SIG-M5 (cell line): ENCODE data around the gene ESR2.
"Not testable (repeated sequence)": the region's sequence is repeated elsewhere in the genome, so short reads cannot be mapped to it uniquely, and the experiment has no call there.

Experiments
- DNase-seq: peaks from one replicate; lab custom pipeline; 2025; lab: John Stamatoyannopoulos, UW

The ESR2 gene

DNA sequence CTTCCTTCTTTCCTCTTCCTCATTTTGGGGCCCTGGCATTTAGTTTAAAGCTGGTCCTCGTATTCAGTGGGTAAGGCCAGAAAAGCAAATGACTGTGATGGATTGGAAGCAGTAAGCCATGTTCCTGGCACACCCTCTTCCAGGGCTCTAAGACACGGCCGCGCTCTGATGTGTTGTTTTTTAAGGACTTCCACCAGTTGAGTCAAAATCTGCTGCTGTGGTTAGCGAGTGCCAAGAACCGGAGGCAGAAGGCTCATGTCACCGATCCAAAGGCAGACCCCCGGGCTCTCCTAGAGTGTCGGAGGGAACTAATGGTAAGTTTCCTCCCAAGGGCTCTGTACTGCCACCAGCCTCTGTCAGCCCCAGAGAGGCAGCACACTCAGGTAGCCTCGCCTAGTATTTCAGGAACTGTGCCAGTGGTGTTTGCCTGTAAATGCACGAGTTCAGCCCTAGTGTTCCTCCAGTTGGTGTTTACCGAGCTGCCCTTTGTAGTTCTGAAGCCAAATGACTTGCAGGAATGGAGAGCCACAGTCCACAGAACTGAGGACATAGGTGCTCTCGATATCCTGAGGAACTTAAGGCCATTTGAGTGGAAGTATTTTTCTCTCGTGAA lies 72.7 kb downstream of the ESR2 start:
- no peak for DNase-seq

DNA sequence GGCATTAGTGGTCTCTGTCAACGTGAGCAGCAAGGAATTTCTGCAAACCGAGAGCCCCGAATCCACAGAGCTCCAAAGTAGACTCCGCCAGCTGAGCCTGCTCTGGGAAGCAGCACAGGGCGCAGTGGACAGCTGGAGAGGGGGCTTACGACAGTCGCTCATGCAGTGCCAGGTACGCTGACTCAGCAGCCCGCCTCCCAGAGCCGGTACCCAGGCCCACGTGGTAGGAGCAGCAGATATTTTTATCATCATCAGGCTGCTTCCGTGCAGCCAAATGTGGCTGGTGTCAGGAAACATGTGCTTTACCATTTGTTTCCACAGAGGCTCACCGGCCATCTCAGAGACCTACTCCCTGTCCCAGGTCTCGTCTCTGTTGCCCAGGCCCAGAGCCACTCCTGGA lies 73.7 kb downstream of the ESR2 start:
- no peak for DNase-seq

DNA sequence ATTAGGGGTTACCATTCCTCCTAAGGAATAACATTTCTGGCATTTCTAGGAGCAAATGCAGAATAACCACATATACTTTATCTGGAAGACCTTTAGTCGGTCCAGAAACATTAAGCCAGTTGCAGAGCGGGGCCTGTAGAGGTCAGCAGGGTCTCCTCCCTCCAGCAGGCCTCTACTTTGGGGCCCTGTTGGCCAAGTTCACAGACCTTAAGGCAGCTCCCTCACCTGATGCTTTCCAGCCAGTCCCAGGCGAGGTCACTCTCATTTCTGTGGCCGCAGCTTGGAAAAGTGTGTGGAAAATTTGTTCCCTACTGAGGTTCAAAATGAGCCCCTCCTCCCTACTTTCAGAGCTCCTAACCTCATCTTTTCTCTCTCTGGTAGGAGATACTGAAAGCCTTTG lies 74.1 kb downstream of the ESR2 start:
- no peak for DNase-seq

DNA sequence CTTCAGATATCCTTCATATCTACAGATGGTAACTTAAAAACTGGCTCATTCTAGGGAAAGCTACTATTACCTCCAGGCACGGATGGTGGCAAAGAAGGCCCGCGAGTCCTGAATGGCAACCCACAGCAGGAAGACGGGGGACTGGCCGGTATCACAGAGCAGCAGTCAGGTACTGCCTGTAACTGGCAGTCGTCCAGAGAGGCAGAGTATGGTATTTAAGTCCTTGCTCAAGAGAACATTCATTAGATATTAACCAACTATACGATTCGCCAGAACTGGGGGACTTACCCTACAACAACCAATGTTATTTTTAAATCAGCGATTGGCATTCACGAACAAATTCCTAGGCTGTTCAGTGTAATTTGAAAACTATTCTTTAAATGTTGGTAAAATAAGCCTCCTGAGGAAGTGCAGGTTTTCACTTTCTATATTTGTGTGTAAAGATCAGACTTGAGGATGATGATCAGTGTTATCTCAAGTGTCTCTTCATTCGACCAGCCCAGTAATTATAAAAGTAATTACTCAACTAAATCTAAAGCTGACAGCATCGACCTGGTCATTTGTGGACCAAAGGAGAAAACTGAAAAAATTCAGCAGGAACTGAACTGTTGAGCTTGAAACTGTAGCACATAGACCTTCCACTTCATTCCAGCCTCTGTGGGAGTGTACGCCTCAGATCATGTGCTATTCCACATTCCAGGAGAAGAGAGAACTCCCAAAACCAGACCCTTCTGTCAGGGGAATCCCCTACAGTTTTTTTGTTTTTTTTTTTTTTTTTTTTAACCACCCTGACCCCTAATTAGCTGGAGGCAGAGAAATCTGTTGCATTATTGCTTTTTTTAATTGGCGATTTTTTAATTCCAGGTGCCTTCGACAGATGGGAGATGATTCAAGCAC lies 75.6 kb downstream of the ESR2 start:
- DNase-seq, result no peak

DNA sequence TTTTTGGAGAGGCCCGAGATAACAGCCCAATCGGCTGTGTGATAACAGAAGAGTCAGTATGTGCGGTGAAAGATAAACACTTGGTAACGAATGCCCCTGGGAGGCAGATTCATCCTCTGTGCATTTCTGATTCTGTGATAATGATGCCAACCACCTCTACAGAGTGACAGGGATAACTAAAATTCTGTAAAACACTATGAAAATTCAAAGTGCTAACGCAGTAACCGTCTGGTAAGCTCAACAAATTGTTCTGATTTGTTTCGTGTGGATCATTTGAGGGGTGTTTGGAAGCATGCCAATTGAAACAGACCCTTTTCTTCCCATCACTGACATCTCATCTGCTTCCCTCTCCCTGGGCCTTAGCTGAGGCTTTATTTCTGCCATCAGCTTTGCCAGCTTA lies 76.3 kb downstream of the ESR2 start:
- DNase-seq, result no peak

DNA sequence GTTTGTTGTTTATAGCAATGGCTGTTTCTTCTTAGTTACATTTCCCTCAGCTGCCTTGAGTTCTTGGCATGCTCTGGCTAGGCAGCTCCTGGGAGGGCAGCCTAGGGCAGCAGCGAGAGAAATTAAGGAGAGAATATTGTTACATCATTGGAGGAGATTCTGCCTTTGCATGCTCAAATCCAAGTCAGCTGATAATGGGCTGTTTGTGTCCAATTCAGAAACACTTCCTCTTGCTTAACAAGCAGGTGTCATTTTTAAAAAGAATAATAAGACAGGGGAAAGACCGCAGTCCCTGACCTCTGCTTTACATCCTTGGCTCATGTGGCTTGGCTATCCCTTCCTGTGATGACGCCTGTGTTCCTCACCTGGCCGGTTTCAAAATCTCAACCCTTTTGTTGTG lies 76.9 kb downstream of the ESR2 start:
- no peak for DNase-seq

DNA sequence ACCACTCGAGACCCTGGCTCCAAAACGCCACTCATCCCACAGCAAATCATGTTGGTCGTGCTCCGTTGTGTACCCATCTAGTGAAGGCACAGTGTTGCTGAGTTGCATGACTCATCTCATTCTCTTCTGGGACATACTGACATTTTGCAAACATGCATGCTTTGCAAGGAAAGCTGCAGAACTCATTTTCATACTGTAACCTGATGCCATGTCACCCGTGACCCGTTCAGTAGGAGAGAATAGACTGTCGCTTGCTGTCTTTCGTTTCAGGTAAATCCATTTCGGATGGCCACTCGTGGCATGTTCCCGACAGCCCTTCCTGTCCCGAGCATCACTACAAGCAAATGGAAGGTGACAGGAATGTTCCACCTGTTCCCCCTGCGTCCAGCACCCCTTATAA lies 78.2 kb downstream of the ESR2 start:
- no peak for DNase-seq

DNA sequence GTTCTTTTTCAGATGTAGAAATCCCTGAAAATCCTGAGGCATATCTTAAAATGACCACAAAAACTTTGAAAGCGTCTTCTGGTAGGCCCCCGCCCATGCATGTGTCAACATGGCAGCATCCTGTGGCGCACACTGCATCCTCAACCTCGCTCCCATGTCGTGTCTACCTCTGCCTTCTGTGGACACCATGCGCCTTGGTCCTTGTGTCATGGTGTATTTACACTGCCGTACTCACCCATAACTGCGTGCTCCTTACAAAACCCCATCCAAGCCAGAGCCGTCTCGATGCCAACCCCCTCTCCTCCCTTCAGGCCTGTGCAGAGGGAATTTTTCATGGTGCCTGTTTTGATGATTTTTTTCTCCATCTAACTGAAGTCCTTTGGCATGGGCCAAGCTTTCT lies 78.9 kb downstream of the ESR2 start:
- no peak for DNase-seq

DNA sequence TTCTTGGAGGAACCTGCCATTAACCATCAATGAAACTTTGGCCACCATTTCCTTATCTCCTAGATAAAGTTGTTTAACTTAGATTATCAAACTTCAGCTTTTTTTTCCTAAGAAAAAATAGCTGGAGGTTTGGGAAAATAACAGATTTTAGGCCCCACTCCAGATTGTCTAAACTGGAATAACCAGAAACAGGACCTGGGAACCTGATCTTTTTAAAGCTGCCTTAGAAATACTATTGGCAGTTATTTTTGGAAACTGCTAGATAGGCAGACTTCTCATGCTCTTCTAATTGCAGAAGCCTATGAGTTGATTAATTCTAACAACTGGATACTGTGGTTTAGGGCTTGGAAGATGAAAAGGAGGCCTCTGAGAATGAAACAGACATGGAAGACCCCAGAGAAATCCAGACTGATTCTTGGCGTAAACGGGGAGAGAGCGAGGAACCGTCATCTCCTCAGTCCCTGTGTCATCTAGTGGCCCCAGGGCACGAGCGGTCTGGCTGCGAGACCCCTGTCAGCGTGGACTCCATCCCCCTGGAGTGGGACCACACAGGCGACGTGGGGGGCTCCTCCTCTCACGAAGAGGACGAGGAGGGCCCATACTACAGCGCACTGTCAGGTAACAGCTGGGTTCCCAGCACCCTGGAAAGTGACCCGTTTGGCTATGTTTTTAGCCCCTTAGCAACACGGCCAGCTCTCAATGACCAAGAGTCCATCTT lies 80.2 kb downstream of the ESR2 start:
- no peak for DNase-seq

DNA sequence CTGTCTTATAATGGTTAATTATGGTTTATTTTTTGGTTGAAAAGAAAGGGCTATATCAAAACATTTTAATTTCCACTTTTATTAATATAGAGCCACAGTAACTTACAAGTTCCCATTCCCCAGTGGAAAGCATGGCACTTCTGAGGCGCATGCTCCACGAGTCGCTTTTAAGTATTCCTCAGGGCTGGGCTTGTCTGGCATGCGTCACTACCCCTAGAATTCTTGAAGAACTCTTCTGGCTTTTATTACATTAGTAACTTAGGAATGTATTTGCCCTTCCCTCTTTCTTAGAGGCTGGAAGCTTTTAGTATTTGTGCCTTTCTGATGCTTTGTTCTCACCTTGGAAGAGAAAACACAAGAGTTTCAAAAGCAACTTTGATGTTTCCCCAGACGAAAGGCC lies 81.1 kb downstream of the ESR2 start:
- no peak for DNase-seq

DNA sequence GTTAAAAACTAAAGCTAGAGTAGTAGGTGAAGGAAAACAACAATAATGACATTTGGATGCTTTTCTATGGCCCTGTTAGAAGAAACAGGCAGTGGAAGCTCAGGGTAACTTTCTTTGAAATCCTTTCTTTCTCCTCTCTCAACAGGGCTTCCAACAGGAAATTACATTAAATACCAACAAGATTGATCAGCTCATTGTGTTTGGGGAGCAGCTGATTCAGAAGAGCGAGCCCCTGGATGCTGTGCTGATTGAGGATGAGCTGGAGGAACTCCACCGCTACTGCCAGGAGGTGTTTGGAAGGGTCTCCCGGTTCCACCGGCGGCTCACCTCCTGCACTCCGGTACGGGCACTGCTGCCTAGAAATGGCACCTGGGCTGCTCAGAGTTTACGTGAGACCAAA lies 81.5 kb downstream of the ESR2 start:
- DNase-seq, result no peak

DNA sequence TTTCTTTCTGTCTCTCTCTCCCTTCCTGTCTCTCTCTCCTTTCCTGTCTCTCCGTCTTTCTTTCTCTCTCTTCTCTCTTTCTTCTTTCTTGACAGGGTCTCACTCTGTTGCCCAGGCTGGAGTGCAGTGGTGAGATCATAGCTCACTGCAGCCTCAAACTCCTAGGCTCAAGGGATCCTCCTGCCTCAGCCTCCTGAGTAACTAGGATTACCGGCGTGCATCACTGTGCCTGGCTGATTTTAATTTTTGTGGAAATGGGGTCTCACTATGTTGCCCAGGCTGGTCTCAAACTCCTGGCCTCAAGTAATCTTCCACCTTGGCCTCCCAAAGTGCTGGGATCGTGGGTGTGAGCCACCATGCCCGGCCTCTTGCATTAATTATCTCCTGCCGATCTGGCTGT lies 83.3 kb downstream of the ESR2 start:
- DNase-seq, result not testable (repeated sequence)

DNA sequence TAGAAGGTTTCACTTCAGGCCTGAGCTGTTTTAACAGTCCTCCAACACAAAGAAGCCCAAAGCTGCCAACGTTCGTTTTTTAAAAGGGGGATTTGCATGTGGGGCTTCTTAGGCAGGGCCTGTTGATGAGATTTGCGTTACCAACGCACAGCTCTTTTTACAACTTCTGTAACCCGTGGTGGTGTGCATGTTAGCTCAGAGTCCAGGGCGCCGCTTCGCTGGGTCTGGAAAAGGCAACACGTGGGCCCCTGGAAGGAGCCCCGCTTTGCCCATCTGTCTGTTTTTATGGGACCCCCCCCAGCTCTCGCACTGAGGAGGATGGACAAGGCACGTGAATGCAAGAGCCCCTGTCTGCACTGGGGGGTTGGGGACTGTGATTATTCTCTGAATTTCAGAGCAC lies 84.0 kb downstream of the ESR2 start:
- no peak for DNase-seq

DNA sequence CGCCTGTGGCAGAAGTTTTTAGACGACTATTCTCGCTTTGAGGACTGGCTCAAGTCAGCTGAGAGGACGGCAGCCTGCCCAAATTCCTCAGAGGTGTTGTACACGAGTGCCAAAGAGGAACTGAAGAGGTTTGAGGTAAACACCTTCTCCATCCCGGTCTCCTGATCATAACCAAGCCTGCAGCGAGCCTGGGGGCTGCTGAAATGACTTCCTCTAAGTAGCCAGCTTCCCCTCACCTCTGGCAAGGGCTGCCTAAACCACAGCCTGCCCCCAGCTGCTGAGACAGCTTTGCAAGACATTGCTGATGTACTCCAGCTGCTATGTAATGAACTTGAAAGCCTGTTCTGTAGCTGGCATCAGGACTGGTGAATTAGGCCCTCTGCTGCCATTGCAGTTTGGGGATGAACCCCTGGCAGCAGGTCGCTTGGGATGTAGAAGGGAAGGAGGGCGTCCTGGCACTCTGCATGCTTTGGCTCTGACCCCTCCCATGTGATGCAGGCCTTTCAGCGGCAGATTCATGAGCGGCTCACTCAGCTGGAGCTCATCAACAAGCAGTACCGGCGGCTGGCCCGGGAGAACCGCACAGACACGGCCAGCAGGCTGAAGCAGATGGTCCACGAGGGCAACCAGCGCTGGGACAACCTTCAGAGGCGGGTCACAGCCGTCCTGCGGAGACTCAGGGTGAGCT lies 84.6 kb downstream of the ESR2 start:
- no peak for DNase-seq

DNA sequence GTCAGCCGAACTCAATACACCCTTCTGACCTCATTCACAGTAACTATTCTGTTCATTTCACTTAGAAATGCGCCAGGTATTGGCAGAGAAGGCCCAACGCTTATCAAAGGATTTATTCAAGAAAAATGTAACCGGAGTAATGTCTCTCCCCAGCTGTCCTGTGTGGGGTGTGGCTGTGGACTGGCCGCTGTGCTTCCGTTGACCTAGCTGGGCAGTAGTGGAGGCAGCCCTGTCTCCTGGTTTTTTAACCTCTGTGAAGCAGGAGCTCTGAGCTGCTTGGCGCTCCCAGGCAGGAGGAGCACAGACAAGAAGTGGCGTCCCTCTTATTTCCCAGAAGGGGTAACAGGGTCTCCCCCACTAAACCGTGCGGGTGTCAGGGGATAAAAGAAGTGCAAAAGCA lies 85.2 kb downstream of the ESR2 start:
- DNase-seq, result no peak

DNA sequence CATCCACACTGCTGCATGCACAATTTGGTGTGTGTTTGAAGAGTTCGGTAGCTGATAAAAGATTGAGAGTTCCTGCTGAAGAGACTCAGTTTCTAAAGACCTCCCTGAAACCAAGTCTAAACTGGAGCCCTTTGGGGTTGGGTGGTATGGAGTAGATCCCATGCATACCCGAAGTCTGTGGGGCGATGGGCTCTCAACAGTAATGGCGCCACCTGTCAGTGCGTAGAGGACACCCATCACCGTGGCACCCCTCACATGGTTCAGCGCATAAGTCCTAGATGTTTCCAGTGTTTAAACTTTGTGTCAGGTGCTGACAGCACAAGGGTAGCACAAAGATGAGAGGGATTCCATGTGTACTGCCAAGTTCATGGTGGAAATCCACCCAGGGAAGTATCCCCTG lies 85.9 kb downstream of the ESR2 start:
- no peak for DNase-seq

DNA sequence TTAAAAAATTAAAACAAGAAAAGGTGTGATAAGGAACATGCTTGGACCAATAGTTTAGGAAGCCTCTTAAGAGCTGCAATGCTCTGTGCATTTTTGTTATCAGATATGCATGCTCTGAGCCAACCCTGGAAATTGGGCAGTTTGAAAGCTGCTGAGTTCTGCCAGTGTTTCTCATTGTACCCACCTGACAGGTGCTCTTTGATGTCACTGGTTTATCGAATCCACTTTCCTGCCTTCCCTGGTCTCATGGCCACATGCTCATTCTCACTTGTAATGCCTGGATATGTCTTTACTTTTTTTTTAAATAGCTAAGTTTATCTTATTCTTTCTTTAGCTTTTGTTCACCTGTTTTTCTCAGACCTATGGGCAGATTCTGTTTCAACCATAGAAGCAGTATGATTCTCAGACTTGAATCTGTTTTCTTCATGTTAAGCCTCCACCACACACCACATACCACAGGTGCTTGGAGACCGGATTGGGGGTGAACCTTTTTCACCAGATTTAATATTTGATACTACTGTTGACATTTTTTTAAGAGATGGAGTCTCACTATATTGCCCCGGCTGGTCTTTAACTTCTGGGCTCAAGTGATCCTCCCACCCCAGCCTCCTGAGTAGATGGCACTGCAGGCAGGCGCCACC lies 90.7 kb downstream of the ESR2 start:
- DNase-seq, result no peak

DNA sequence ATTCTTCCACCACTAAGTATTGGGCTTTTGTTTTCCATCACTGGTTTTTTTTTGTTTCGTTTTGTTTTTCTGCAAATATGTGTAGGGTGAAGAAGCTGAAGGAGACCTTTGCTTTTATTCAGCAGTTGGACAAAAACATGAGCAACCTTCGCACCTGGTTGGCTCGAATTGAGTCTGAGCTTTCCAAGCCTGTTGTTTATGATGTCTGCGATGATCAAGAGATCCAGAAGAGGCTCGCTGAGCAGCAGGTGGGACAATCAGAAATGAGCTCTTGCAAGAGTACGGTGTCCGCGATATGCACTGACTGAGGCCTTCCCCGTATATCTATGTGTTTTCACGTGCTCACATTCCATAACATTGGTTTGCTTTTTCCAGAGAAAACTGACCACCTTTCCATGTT lies 91.5 kb downstream of the ESR2 start:
- DNase-seq, result no peak

DNA sequence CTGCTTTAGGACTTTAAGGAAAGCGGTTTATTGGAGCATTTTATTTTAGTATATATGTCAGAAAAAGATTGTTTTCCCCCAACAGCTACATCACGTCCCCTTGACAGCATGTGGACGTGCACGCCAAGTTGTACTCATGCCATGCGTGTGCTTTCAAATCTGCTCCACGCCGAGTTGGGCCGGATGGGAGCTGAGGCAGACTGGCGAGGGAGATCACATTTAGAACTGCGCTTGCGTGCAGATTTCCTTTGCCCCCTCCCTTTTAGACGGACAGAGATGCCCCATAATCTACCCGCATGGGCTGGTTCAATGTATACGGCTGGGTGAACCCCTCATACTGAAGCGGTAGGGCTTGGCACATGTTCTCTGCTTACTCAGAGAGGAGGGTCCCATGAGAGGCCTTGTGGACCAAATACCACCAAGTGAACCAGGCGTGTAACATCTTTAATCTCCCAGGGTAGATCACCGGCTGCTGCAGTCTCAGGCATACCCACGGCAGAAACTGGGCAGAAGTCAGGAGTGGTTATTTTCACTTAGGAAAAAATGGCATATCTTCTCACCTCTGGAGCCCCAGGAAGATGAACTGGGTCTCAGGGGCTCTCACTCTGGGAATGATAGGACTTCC lies 92.1 kb downstream of the ESR2 start:
- no peak for DNase-seq

DNA sequence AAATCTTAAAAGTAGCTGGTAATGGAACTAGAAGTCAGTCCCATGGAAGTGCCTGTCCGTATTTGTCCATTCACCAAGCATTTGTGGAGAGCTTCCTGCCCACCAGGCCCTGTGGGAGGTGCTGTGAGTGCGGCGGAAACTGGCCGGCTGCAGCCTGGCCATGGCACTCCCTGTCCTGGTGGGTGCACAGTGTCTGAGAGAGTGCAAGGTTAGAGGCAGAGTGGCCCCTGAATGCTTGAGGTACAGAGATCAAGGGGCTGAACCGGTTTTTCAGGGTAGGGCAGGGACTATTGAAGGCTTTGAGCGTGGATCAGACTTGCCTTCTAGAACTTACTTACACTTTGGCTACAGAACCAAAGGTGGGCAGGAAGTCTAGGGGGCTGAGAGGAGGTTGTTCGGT lies 92.9 kb downstream of the ESR2 start:
- DNase-seq, result no peak

DNA sequence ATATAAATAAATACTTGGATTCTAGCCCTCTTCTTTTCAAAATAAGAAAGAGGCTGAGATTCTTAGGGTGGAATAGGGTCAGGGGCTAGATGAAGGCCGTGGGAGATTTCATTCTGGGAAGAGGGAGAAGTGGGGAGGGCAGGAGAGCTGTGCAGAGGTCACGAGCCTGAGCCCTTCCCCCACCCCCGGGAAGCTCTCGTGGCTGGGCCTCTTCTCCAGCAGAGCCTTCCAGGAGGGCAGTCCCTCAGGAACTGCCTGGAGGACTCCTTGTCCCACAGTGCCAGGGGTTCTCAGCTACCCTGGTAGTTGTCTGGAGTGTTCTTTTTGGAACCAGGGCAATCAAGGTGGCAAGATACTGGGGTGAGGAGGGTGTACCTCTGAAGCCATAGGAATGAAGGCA lies 94.0 kb downstream of the ESR2 start:
- DNase-seq, result no peak

DNA sequence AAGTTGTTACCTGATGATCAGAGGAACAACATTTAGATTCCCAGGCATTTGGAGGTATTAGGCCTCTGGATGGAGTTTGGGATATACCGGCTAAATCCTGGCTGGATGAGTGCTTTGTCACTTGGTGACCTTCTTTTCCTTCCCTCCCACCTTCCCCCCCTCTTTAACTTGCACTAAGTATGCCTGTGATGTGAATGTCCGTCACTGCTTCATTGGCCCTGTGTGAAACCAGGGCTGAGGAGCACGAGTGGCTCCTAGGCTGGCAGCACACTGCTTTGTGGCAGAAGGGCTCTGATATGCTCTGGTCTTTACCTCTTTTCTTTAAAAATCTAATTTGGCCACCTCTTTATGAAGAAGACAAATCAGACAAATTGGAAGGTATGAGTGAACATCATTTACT lies 95.7 kb downstream of the ESR2 start:
- no peak for DNase-seq
